Lower lobe of right lung (tissue), 2 donors: ENCODE measurements around the gene RGS17. TPM values are rescaled to one million over a fixed set of nuclear protein-coding genes. Genes with fewer than 3 reads are reported as not detected.
A peak's percentile ranks its signal among the peaks of the same experiment; 100 is the strongest.
"Not testable (repeated sequence)": the region's sequence is repeated elsewhere in the genome, so short reads cannot be mapped to it uniquely, and the experiment has no call there.

Experiments used
- ATAC-seq, 2 donors: fragments of 200-7000 bp; cut with Tn5 transposase; one replicate each; pipeline ENCODE4 v1.9.1; 2020 to 2022; ENCODE audit warnings: mild to moderate bottlenecking in 2 of 2, moderate library complexity in 2 of 2
- DNase-seq: peaks from one replicate; pipeline ENCODE4 v3.0.0-alpha.2; 2020
- H3K27ac ChIP-seq: fragments of 200-600 bp; one replicate; pipeline ENCODE4 v1.8.0; 2022
- H3K27me3 ChIP-seq: fragments of 200-600 bp; one replicate; pipeline ENCODE4 v1.8.0; 2022; ENCODE audit warnings: low read depth
- H3K36me3 ChIP-seq: fragments of 200-600 bp; one replicate; pipeline ENCODE4 v1.8.0; 2022; ENCODE audit warnings: mild to moderate bottlenecking
- H3K4me1 ChIP-seq: fragments of 200-600 bp; one replicate; pipeline ENCODE4 v1.8.0; 2022
- H3K4me3 ChIP-seq: fragments of 200-600 bp; one replicate; pipeline ENCODE4 v1.8.0; 2022; ENCODE audit warnings: mild to moderate bottlenecking
- H3K9me3 ChIP-seq: fragments of 200-600 bp; one replicate; pipeline ENCODE4 v1.8.0; 2022
- CTCF ChIP-seq: fragments of 200-600 bp; IDR thresholded peaks from one replicate; pipeline ENCODE4 v1.8.0; 2022; ENCODE audit warnings: antibody characterized with exemption, mild to moderate bottlenecking
- intact Hi-C: fragments of 100-400 bp; cut with DNase I; formaldehyde crosslinking; loops from one replicate; pipeline ENCODE4 v1.11.0; 2022
- total RNA-seq: library from RNA; stranded (reverse); fragmentation: NEBNext Ultra II Directional; extraction: Animal tissue kit (Norgen Biotek cat#: 25700); gene quantifications from one replicate; pipeline ENCODE4 v1.2.1, GENCODE V29; 2021
- donor health status: DM: no; HTN: yes; CAD: no; lungs with severe emphysema.

Gene RGS17
- total RNA-seq, 1 donor from 2014 or later = 0.59 TPM

- Histone ChIP-seq H3K4me3 (no peak overlapping the region), H3K4me1 (peaks cover 4% of the 10 kb centered on the region), H3K36me3 (no peaks in the 10 kb centered on the region), H3K27me3 (no peaks in the 10 kb centered on the region), H3K9me3 (no peaks in the 10 kb centered on the region), H3K27ac (no peak overlapping the region)
- intact Hi-C loops = no loop called here
- ATAC-seq (no peak), DNase-seq (no peak)
- TF ChIP-seq CTCF = no peak
Observed at GRCh38 chr6:153135681-153136080, 4.6 kb upstream of the RGS17 start.

DNA sequence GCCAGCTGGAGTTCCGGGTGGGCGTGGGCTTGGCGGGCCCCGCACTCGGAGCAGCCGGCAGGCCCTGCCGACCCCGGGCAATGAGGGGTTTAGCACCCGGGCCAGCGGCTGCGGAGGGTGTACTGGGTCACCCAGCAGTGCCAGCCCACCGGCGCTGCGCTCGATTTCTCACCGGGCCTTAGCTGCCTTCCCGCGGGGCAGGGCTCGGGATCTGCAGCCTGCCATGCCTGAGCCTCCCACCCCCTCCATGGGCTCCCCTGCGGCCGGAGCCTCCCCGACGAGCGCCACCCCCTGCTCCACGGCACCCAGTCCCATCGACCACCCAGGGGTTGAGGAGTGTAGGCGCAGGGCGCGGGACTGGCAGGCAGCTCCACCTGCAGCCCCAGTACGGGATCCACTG is 2.6 kb upstream of the RGS17 start:
- H3K9me3 ChIP-seq, intact Hi-C loops, ATAC-seq, H3K27ac ChIP-seq, H3K4me3 ChIP-seq, H3K36me3 ChIP-seq, DNase-seq: not testable (repeated sequence)
- Histone ChIP-seq H3K4me1 (peaks cover 17% of the 10 kb centered on the region), H3K27me3 (peaks cover 16% of the 10 kb centered on the region)

- Histone ChIP-seq H3K27me3 (peaks cover 34% of the 10 kb centered on the region), H3K36me3 (no peaks in the 10 kb centered on the region), H3K4me1 (peaks cover 17% of the 10 kb centered on the region), H3K4me3 (peak overlapping the region; percentile 57), H3K27ac (no peak overlapping the region), H3K9me3 (no peaks in the 10 kb centered on the region)
- intact Hi-C loops = no loop called here
- DNase-seq (no peak), ATAC-seq (peak; percentile 37 to 39)
- no peak for TF ChIP-seq CTCF
Observed at GRCh38 chr6:153130515-153131036, 506 bp downstream of the RGS17 start.

GRCh38 chr6:153129873-153130514 is 1.1 kb downstream of the RGS17 start:
- ATAC-seq = peak; percentile 47 to 52
- H3K36me3 ChIP-seq = no peaks in the 10 kb centered on the region
- peak overlapping the region; percentile 57 for H3K4me3 ChIP-seq
- peaks cover 34% of the 10 kb centered on the region for H3K27me3 ChIP-seq
- intact Hi-C loops = no loop called here
- H3K27ac ChIP-seq = no peak overlapping the region
- DNase-seq = no peak
- no peaks in the 10 kb centered on the region for H3K9me3 ChIP-seq
- H3K4me1 ChIP-seq = peaks cover 17% of the 10 kb centered on the region
- TF ChIP-seq CTCF = no peak

DNA sequence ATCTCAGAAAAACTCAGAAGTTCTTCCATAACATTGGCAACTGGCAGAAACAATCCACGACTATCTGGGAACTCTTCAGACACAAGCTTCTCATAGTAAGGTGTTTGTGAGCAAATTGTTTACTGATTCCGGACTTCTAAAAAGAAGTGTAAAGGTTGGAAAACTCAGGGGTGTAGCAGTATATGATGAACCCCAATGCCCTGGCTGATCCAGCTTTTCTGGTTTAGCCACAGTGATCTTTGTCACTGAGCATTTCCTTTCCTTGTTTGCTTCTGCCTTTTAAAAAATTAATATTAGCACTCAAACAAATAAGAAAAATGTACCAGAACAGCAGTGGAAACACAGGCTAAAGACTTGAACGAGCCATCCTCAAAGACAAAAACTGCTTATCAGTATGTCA is 4.9 kb downstream of the RGS17 start:
- ATAC-seq (no peak), DNase-seq (no peak)
- intact Hi-C loops = no loop called here
- Histone ChIP-seq H3K9me3 (no peaks in the 10 kb centered on the region), H3K27me3 (peaks cover 34% of the 10 kb centered on the region), H3K27ac (no peak overlapping the region), H3K4me3 (no peak overlapping the region), H3K4me1 (peaks cover 14% of the 10 kb centered on the region), H3K36me3 (no peaks in the 10 kb centered on the region)
- TF ChIP-seq CTCF = no peak

DNA sequence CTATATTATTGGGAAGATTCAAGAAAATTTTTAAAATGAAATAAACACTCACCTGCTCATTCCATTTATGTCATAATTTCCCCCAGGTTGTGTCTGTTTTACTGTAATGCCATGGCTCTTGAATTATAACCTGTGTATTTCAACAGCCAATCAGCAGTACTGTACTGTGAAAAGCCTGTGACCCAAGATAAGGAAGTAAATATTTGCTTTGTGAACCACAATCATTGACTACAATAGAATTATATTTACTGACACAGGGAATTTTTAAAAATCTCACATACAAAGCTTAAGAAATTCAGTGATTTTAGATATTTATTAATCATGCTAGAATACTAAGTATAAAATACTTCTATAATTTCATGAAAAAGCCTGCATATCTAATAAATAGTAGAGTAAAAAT is 6.0 kb downstream of the RGS17 start:
- intact Hi-C loops = no loop called here
- H3K27me3 ChIP-seq = peaks cover 32% of the 10 kb centered on the region
- peak; percentile 59 to 81 for ATAC-seq
- no peak for DNase-seq
- H3K9me3 ChIP-seq = no peaks in the 10 kb centered on the region
- H3K4me3 ChIP-seq = no peak overlapping the region
- H3K4me1 ChIP-seq = peaks cover 7% of the 10 kb centered on the region
- H3K36me3 ChIP-seq = no peaks in the 10 kb centered on the region
- TF ChIP-seq CTCF = no peak
- no peak overlapping the region for H3K27ac ChIP-seq
